Sigmoid colon (tissue), 4 donors: ENCODE results near the gene NRG3.

ENCODE experiments used
- CTCF ChIP-seq, 4 experiments: fragments of 450-650 bp in 3 of 4; fragments of 200-600 bp in 1 of 4; IDR thresholded peaks; one replicate each; pipeline ENCODE4 v1.5.1; 2016 to 2019; ENCODE audit warnings: antibody characterized with exemption in 4 of 4, mild to moderate bottlenecking in 3 of 4, moderate library complexity in 2 of 4
- EP300 ChIP-seq, 4 donors: sonication (generic); formaldehyde crosslinking; IDR thresholded peaks; one replicate each; pipeline ENCODE4 v1.6.1; 2017; ENCODE audit warnings: antibody characterized with exemption in 4 of 4
- POLR2A ChIP-seq, 2 donors: fragments of 450-650 bp; IDR thresholded peaks; one replicate each; pipeline ENCODE4 v1.6.1; 2016; ENCODE audit warnings: antibody characterized with exemption in 2 of 2, mild to moderate bottlenecking in 2 of 2, moderate library complexity in 2 of 2

- TF ChIP-seq CTCF (IDR thresholded peaks at IDR 0.05) (no peak), POLR2A (IDR thresholded peaks at IDR 0.05) (no peak), EP300 (IDR thresholded peaks at IDR 0.05) (no peak)
Measured at GRCh38 chr10:82092111-82092510, 217.1 kb downstream of the NRG3 start.
